GM19238 (cell line): Measurements from ENCODE around the gene EGFR.

Source experiments
- DNase-seq: peaks from one replicate; pipeline ENCODE4 v3.0.0; 2011; ENCODE audit warnings: low spot score; ENCODE audit not compliant: insufficient read length

Gene EGFR

DNA sequence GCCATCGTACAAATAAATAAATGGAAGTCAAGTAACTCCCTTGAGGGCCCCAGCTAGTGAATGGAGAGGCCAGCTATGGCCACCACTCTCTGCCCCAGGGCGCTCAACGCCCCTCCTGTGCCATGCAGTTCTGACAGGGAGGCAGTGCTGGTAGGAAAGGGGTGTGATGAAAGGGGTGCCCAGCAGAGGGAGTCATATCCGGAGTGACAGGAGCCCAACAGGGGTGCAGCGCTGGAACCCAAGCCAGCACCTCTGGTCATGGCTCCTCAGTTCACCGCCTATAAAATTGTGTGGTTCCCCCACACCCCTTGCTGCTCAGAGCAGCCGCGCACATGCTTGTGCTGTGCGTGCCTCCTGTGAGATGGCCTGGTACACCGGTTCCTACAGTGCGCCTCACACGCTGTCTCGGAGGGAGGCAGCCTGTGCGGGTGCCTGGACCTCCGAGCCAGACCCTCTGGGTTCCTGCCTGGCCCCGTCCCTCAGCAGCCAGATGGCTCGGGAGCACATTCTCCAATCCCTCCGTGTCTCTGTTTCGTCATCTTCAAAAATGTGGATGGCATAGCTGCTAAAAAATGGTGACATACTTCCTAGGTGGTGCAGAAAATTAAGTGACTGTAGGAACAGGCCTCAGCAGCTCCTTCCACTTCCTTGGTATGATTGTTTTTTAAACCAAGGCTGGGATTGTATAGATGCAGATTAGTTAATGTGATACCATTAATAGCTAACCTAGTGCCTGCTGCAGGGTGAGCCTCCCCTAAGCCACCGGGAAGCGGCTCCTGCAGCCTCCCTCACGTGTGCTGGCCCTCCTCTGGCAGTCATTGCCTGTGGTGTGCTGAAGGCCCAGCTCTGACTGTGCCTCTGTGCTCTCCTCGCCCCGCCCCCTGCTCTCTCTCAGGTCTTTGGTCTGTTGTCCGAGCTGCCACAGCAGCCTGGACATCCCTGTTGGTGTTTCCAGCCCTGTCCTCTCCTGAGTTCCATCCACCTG is 125.8 kb downstream of the EGFR start:
- DNase-seq, result no peak

DNA sequence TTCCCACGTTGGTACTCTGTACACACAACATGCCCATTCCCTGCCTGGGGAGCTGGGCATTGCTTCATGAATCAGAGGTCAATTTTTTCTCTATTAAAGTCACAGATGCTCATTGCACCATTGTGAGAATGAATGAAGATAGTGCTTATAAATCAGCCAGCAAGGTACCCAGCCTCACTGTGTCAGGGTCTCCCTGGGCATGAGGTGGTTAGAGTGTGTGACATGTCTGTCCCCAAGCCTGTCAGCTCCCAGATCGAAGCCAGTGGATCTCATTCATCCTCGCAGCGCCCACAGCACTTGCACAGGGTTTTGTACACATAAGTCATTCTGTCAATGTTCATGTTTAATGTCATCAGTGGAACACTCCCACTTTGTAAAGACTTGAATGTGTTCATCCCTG is 126.8 kb downstream of the EGFR start:
- DNase-seq, result no peak

- no peak for DNase-seq
Observed at GRCh38 chr7:55147101-55147500, 128.3 kb downstream of the EGFR start.

DNA sequence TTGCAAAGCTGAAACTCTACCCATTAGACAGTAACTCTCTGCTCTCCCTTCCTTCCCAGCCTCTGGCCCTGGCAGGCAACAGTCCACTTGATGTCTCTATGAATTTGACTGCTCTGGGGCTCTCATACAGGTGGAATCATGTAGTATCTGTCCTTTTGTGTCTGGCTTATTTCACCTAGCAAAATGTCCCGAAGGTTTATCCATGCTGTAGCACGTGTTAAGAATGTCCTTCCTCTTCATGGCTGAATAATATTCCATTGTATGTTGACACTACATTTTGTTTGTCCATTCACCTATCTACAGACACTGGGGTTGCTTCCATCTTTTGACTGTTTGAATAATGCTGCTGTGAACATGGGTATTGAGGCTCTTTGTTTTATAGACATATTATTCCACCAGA is 128.9 kb downstream of the EGFR start:
- no peak for DNase-seq

DNA sequence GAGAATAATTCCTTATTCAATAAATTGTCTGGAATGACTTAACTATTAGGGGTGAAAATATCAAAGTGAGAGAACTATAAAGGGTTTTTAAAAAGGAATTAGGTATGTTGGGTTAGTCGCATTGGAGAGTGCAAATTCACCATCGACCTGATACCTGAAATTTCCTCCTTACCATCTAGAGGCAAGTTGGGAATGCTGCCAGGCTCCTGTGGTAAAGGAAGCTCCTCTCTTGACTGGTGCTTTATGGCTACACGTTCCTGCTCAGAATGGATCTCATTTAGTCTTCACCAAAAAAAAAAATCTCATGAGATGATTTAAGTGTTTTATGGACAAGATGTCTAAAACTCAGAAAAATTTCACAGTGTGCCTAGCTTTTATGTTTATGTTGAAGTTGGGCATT is 129.8 kb downstream of the EGFR start:
- DNase-seq, result no peak

DNA sequence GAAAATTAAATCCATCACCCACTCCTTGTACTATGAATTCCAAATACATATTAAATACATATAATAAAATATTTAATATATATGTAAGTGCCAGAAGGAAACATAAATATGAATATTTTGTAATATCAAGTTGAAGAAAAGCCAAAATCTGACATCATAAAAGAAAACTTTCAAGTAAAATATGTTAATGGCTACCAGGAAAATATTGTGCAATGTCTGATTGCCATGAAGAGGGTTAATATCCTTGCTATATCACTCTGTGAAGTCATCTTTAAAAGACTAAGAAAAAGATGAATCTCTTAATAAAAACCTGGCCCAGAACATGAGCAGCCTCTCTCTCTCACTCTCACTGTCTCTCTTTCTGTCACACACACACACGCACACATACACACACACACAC is 130.2 kb downstream of the EGFR start:
- no peak for DNase-seq

DNA sequence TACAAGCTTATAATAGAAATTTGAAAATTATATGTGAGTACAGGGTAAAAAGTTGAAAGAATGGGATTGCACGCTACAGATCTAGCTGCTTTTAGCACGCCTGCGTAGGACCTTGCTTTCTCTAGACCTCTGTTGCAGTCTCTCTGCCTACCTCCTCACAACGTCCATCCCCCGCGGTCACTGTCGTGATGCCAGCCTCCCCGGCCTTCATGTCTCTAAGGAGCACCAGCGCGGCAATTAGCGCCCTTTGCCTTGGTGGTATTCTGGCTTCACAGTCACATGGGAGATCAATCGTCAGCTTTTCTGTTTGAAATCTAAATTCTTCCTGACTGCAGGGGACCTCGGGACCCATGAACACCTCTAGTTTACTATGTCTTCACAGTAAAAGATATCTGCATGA is 131.3 kb downstream of the EGFR start:
- DNase-seq, result no peak

GRCh38 chr7:55150709-55151451 is 132.1 kb downstream of the EGFR start:
- DNase-seq, result no peak

GRCh38 chr7:55152516-55152915 is 133.7 kb downstream of the EGFR start:
- no peak for DNase-seq

- no peak for DNase-seq
Observed at GRCh38 chr7:55154096-55154495, 135.3 kb downstream of the EGFR start.

- DNase-seq, result no peak
Observed at GRCh38 chr7:55155351-55156117, 136.7 kb downstream of the EGFR start.

DNA sequence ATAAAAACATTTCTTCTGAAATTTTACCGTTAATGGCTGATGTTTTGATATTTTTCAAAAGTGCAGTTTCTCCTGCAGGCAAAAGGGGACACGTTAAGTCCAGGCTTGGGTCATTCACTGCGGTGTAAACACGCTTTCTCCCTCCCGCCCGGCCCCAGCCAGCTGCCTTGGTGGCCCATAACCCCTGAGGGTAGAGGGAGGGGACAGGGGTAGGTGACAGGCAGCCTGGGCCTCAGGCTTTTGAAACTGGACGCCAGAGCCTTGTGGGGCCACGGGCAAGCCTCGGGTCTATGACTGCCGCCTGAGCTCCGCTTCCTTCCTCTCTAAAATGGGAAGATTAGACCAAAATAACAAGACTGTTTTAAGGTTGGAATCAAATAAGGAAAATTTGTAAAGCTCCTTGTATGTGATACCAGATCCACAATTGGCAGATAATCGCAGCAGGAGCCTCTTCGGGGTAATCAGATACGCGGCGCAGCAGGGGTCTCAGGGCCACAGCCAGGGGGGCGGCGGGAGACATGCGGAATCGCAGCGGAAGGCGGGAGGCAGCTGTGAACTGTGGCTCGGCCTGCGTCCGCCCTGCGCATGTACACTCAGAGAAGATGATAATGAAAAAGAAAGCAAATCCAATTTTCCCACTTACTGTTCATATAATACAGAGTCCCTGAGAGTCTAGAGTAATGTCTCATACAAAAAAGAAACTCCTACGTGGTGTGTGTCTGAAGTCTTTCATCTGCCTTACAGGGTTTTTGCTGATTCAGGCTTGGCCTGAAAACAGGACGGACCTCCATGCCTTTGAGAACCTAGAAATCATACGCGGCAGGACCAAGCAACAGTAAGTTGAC is 138.3 kb downstream of the EGFR start:
- no peak for DNase-seq

DNA sequence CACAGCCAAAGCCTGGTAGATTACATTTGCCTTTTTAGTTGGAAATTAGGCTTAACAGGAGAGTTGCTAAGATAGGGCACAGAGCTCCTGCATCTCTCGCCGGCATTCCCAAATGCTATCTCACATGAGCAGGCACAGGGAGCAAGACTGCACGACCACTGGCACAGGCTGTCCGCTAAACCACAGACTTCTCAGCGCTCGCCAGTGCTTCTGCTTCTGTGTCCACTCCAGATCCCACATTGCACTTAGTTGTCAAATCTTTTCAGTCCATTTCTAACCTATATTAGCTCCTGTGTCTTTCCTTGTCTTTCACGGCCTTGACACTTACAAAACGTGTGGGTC is 138.9 kb downstream of the EGFR start:
- no peak for DNase-seq

- no peak for DNase-seq
Observed at GRCh38 chr7:55158541-55159382, 139.9 kb downstream of the EGFR start.

GRCh38 chr7:55160539-55160938 is 141.7 kb downstream of the EGFR start:
- DNase-seq, result no peak

DNA sequence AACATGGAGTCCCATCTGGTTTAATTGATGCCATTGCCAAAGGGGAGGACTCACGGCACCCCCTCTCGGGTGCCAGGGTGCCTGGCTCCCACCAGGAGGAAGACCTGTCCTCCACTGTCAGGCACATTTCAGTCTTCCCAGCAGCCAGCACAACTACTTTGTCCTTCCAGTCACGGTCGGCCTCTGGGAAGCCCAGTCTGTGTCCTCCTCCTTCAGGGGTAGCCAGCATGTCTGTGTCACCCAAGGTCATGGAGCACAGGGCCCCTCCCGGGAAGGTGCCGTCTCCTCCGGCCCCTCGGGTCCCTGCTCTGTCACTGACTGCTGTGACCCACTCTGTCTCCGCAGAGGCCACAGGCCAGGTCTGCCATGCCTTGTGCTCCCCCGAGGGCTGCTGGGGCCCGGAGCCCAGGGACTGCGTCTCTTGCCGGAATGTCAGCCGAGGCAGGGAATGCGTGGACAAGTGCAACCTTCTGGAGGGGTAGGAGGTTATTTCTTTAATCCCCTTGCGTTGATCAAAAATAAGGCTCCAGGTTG is 142.4 kb downstream of the EGFR start:
- no peak for DNase-seq

DNA sequence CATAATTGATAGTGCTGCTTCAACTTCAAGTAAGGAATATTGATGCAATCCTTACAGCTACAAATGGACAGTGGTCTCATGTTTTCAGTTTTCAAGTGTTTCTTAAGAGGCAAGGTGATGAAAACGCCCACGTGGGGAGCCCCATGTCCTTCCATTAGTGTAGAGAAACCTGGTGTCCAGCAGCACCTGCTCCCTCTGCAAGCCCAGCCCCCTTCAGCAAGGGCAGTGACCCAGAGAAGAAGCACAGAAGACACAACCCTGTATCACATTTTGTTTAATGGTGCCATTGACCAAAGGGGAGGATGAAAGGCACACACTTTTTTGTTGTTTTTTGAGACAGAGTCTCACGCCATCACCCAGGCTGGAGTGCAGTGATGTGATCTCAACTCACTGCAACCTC is 143.7 kb downstream of the EGFR start:
- DNase-seq, result no peak

GRCh38 chr7:55163733-55164132 is 144.9 kb downstream of the EGFR start:
- no peak for DNase-seq

DNA sequence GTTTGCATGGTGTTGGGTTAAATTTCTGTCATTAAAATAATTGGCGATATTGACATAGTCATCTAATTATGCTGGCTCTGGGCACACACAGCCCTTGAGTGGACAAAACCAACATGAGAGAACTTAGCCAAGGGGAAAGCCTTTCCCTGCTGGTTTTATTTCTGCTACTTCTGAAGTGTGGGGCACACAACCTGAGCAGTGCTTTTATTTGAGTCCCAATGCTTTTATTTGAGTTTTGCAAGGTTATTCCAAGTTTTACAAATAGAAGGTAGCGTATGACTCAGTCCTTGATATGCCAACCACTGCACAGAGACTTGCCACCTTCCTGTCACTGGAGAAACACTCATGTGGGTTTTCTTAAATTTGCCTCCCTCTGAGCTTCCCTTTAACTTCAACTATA is 145.7 kb downstream of the EGFR start:
- no peak for DNase-seq
